Epithelial cell of esophagus (primary cell): ENCODE measurements around the gene AIRE.

Experiments used
- DNase-seq: peaks from one replicate; pipeline ENCODE4 v3.0.0; 2010; ENCODE audit warnings: low read depth
- H3K4me3 ChIP-seq: 2 replicates; pipeline ENCODE4 v1.5.1; 2011; ENCODE audit warnings: mild to moderate bottlenecking, low read length, control low read depth
- TF ChIP-seq, protein P1 (sequence below): IDR thresholded peaks from 2 replicates; pipeline ENCODE4 v1.5.1; 2011; ENCODE audit warnings: low read depth, mild to moderate bottlenecking, low read length, control low read depth, inconsistent platforms; ENCODE audit not compliant: insufficient read depth; ENCODE audit errors: missing control alignments

Gene AIRE

GRCh38 chr21:44312716-44313115, 27.0 kb downstream of the AIRE start:
- H3K4me3 ChIP-seq = no peak overlapping the region
- TF ChIP-seq, protein P1, sequence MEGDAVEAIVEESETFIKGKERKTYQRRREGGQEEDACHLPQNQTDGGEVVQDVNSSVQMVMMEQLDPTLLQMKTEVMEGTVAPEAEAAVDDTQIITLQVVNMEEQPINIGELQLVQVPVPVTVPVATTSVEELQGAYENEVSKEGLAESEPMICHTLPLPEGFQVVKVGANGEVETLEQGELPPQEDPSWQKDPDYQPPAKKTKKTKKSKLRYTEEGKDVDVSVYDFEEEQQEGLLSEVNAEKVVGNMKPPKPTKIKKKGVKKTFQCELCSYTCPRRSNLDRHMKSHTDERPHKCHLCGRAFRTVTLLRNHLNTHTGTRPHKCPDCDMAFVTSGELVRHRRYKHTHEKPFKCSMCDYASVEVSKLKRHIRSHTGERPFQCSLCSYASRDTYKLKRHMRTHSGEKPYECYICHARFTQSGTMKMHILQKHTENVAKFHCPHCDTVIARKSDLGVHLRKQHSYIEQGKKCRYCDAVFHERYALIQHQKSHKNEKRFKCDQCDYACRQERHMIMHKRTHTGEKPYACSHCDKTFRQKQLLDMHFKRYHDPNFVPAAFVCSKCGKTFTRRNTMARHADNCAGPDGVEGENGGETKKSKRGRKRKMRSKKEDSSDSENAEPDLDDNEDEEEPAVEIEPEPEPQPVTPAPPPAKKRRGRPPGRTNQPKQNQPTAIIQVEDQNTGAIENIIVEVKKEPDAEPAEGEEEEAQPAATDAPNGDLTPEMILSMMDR = no peak
- no peak for DNase-seq

DNA sequence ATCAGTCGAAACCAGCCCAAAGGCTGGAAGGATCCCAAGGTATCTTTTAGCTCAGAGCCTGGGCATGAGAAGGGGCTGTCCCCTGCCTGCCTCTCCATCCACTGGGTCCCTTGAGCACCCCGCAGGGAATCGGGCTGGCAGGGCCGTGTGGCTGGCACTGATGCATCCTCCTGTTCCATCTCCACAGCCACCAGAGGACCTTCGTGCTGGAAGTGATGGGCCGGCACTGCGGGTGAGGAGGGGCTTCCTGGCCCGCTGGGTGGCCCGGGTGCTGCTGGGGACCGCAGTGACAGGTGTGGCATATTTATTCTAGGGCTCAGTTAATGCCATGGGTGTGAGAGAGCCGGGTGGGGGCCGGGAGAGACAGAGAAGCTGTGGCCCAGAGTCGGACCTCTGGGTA, 27.8 kb downstream of the AIRE start:
- DNase-seq = no peak
- no peak overlapping the region for H3K4me3 ChIP-seq
- TF ChIP-seq, protein P1 = no peak

DNA sequence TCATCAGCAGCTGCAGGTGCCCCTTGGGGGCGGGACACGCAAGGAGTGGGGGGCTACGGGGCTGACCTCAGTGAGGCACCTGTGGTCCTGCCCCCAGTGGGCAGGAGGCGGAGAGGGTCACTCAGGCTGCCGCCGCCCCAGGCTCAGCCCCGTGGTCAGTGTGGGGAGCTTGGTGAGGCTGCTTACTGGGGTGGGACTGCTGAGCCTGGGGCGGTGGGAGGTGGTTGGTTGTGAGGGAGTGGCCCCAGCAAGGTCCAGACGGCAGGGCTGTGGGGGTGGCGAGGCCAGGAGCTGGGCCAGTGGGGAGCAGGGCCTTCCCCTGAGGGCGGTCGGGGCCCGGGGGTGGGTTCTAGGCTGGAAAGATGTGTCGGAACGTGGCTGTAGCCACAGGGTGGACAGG, 28.5 kb downstream of the AIRE start:
- no peak overlapping the region for H3K4me3 ChIP-seq
- DNase-seq = no peak
- TF ChIP-seq, protein P1 = no peak

- TF ChIP-seq, protein P1 = no peak
- no peak for DNase-seq
- no peak overlapping the region for H3K4me3 ChIP-seq
Measured at GRCh38 chr21:44314561-44314960, 28.9 kb downstream of the AIRE start.

- no peak for DNase-seq
- TF ChIP-seq, protein P1 = no peak
- no peak overlapping the region for H3K4me3 ChIP-seq
Measured at GRCh38 chr21:44315691-44316203, 30.1 kb downstream of the AIRE start.

- no peak for DNase-seq
- no peak overlapping the region for H3K4me3 ChIP-seq
- TF ChIP-seq, protein P1 = no peak
Measured at GRCh38 chr21:44316277-44316900, 30.7 kb downstream of the AIRE start.

DNA sequence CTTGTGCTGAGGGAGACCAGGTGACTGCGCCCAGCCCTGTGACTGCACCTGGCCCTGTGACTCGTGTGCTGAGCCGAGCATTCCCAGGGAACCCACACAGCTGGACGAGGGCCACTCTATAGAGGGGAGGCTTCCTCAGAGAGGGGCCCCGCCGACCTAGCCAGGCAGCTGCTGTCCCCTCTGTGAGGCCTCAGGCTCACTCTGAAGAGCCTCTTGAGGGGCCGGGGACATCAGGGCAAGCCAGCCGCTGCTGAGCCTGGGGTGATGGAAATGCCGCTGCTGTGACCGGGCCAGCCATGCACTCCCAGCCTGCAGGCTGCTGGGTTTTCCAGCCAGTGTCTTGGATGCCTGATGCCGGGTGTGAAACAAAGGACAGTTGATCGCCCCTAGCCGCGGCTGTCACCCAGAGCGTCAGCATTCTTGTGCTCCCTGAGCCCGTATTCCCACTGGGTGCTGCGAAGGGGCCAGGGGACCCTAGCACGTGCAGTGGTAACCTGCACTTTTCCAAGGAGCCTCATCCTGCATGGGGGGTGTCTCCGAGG, 31.6 kb downstream of the AIRE start:
- DNase-seq = no peak
- H3K4me3 ChIP-seq = no peak overlapping the region
- TF ChIP-seq, protein P1 = no peak
